ENCODE data around the gene RETREG2.

RETREG2 gene

GRCh38 chr2:219175928-219176817 is 1.9 kb upstream of the RETREG2 start:
- H3K4me3 ChIP-seq, result peak overlapping the region; percentile 89
- no peaks in the 10 kb centered on the region for H3K27me3 ChIP-seq
- no peaks in the 10 kb centered on the region for H3K9me3 ChIP-seq
- peaks cover 42% of the 10 kb centered on the region for H3K4me1 ChIP-seq
- peaks cover 32% of the 10 kb centered on the region; the same call in 1 of the 2 replicates for H4K20me1 ChIP-seq
- TF ChIP-seq Cebpa-rat (IDR thresholded peaks at IDR 0.05), result no peak
- peak overlapping the region; percentile 86 for H3K27ac ChIP-seq
- H3K36me3 ChIP-seq, result peaks cover 62% of the 10 kb centered on the region
- peak overlapping the region; percentile 91 for H3K4me2 ChIP-seq
- H3K9ac ChIP-seq, result peak overlapping the region; percentile 89

- Histone ChIP-seq H3K27ac (peak within 1 kb of the TSS; percentile 86), H4K20me1 (peaks cover 39% of the 10 kb centered on the region), H3K4me2 (peak within 1 kb of the TSS; percentile 91), H3K4me3 (peak within 1 kb of the TSS; percentile 89), H3K27me3 (no peaks in the 10 kb centered on the region), H3K4me1 (peaks cover 51% of the 10 kb centered on the region), H3K9ac (peak within 1 kb of the TSS; percentile 89), H3K36me3 (peaks cover 63% of the 10 kb centered on the region), H3K9me3 (no peaks in the 10 kb centered on the region)
- no peak for TF ChIP-seq Cebpa-rat (IDR thresholded peaks at IDR 0.05)
Observed at GRCh38 chr2:219176818-219177551, 1.1 kb upstream of the RETREG2 start, which contains the start of gene CNPPD1. Gene CNPPD1, minus strand, starts transcription at chr2:219176925. Its CDS starts 97 bp downstream, at chr2:219176828.

GRCh38 chr2:219178377-219179175 is 501 bp downstream of the RETREG2 start:
- H3K9ac ChIP-seq, result peak overlapping the region; percentile 89
- peaks cover 63% of the 10 kb centered on the region for H3K36me3 ChIP-seq
- H3K27me3 ChIP-seq, result no peaks in the 10 kb centered on the region
- peak overlapping the region; percentile 86 for H3K27ac ChIP-seq
- H4K20me1 ChIP-seq, result peaks cover 47% of the 10 kb centered on the region
- no peaks in the 10 kb centered on the region for H3K9me3 ChIP-seq
- H3K4me3 ChIP-seq, result peak overlapping the region; percentile 89
- H3K4me1 ChIP-seq, result peaks cover 62% of the 10 kb centered on the region
- no peak for TF ChIP-seq Cebpa-rat (IDR thresholded peaks at IDR 0.05)
- H3K4me2 ChIP-seq, result peak overlapping the region; percentile 91

- Histone ChIP-seq H3K4me1 (peaks cover 57% of the 10 kb centered on the region), H3K9ac (peak overlapping the region; percentile 89; the same call in 1 of the 2 replicates), H3K9me3 (no peaks in the 10 kb centered on the region), H3K4me2 (peak overlapping the region; percentile 91), H3K27me3 (no peaks in the 10 kb centered on the region), H3K27ac (no peak overlapping the region), H3K36me3 (peaks cover 63% of the 10 kb centered on the region), H3K4me3 (peak overlapping the region; percentile 89; the same call in 1 of the 2 replicates), H4K20me1 (peaks cover 45% of the 10 kb centered on the region)
- TF ChIP-seq Cebpa-rat (IDR thresholded peaks at IDR 0.05), result no peak
Observed at GRCh38 chr2:219179601-219180465, 1.8 kb downstream of the RETREG2 start.

- no peak overlapping the region for H3K4me3 ChIP-seq
- no peaks in the 10 kb centered on the region for H3K27me3 ChIP-seq
- H3K4me2 ChIP-seq, result no peak overlapping the region
- peaks cover 63% of the 10 kb centered on the region for H3K36me3 ChIP-seq
- TF ChIP-seq Cebpa-rat (IDR thresholded peaks at IDR 0.05), result no peak
- no peaks in the 10 kb centered on the region for H3K9me3 ChIP-seq
- H3K9ac ChIP-seq, result peak overlapping the region; percentile 21; the same call in 1 of the 2 replicates
- no peak overlapping the region for H3K27ac ChIP-seq
- peaks cover 45% of the 10 kb centered on the region for H3K4me1 ChIP-seq
- H4K20me1 ChIP-seq, result peaks cover 45% of the 10 kb centered on the region
Observed at GRCh38 chr2:219180961-219181360, 2.9 kb downstream of the RETREG2 start.

GRCh38 chr2:219181531-219181930 is 3.5 kb downstream of the RETREG2 start:
- Histone ChIP-seq H3K4me3 (no peak overlapping the region), H3K4me2 (peak overlapping the region; percentile 32; the same call in 1 of the 2 replicates), H3K36me3 (peaks cover 63% of the 10 kb centered on the region), H4K20me1 (peaks cover 45% of the 10 kb centered on the region), H3K4me1 (peaks cover 42% of the 10 kb centered on the region), H3K9me3 (no peaks in the 10 kb centered on the region), H3K27ac (no peak overlapping the region), H3K27me3 (no peaks in the 10 kb centered on the region), H3K9ac (peak overlapping the region; percentile 21; the same call in 1 of the 2 replicates)
- no peak for TF ChIP-seq Cebpa-rat (IDR thresholded peaks at IDR 0.05)

- Histone ChIP-seq H3K36me3 (peaks cover 63% of the 10 kb centered on the region), H3K4me2 (peak overlapping the region; percentile 32), H3K27ac (no peak overlapping the region), H3K9me3 (no peaks in the 10 kb centered on the region), H3K4me3 (no peak overlapping the region), H3K4me1 (peaks cover 42% of the 10 kb centered on the region), H4K20me1 (peaks cover 45% of the 10 kb centered on the region), H3K9ac (peak overlapping the region; percentile 13), H3K27me3 (no peaks in the 10 kb centered on the region)
- no peak for TF ChIP-seq Cebpa-rat (IDR thresholded peaks at IDR 0.05)
Observed at GRCh38 chr2:219182331-219183150, 4.5 kb downstream of the RETREG2 start.
